ENCODE results near the gene OSBPL8. TPM values are rescaled to one million over a fixed set of nuclear protein-coding genes. Genes with fewer than 3 reads are reported as not detected.

Gene OSBPL8
- total RNA-seq, 2 donors from 2014 or later = 25.9 to 32.8 TPM

DNA sequence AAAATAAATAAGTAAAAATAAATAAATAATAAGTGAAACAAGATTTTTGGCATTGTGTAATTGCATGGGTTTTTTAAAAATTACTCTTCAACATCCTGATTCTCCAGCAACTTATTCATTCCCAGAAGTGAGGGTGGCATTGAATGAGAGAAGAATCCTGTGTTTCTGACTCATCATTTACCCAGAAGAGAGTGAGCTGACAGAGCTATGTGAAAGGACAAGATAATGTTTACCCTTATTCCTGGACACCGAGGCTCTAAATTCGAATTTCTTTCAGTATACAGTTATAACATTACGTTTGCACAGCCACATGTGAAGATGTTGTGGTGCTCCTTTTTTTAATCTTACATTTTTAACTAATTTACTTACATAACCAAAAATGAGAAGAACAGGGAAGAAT is 247.8 kb downstream of the OSBPL8 start:
- no peaks in the 10 kb centered on the region for H3K27me3 ChIP-seq
- TF ChIP-seq, protein P1, sequence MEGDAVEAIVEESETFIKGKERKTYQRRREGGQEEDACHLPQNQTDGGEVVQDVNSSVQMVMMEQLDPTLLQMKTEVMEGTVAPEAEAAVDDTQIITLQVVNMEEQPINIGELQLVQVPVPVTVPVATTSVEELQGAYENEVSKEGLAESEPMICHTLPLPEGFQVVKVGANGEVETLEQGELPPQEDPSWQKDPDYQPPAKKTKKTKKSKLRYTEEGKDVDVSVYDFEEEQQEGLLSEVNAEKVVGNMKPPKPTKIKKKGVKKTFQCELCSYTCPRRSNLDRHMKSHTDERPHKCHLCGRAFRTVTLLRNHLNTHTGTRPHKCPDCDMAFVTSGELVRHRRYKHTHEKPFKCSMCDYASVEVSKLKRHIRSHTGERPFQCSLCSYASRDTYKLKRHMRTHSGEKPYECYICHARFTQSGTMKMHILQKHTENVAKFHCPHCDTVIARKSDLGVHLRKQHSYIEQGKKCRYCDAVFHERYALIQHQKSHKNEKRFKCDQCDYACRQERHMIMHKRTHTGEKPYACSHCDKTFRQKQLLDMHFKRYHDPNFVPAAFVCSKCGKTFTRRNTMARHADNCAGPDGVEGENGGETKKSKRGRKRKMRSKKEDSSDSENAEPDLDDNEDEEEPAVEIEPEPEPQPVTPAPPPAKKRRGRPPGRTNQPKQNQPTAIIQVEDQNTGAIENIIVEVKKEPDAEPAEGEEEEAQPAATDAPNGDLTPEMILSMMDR (IDR thresholded peaks at IDR 0.05) = no peak
- no peak overlapping the region for H3K9ac ChIP-seq (ENCODE audit: low read depth in 2 of 2, low read length in 2 of 2)
- H3K36me3 ChIP-seq = no peaks in the 10 kb centered on the region
- H3K27ac ChIP-seq = no peak overlapping the region
- no peak overlapping the region for H3K4me3 ChIP-seq
- intact Hi-C loops (cut with DNase I) = no loop called here
- DNase-seq = no peak
- H3K9me3 ChIP-seq = no peaks in the 10 kb centered on the region
- no peaks in the 10 kb centered on the region for H3K4me1 ChIP-seq

DNA sequence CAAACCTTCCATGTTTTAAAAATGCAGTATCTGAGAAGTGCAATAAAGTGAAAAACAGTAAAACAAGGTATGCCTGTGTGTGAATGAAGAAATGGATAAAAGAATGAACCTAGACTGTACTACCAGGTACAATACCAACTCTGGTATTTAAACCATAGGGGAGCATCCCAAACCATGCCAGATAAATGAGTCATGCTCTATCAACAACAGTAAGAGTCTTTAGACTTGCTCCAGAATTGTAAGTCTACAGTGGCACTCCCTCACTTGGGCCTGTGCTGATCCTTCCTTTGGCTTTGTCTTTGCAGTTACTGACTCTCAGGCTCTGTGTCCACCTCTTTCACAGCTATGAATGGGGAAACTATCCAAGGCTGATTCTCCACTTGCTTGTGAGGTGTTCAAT is 249.5 kb downstream of the OSBPL8 start:
- Histone ChIP-seq H3K9ac (ENCODE audit: low read depth in 2 of 2, low read length in 2 of 2) (no peak overlapping the region), H3K27me3 (no peaks in the 10 kb centered on the region), H3K4me3 (no peak overlapping the region), H3K9me3 (no peaks in the 10 kb centered on the region), H3K4me1 (no peaks in the 10 kb centered on the region), H3K27ac (no peak overlapping the region), H3K36me3 (no peaks in the 10 kb centered on the region)
- TF ChIP-seq, protein P1 (IDR thresholded peaks at IDR 0.05) = no peak
- DNase-seq = no peak
- intact Hi-C loops (cut with DNase I) = no loop called here

DNA sequence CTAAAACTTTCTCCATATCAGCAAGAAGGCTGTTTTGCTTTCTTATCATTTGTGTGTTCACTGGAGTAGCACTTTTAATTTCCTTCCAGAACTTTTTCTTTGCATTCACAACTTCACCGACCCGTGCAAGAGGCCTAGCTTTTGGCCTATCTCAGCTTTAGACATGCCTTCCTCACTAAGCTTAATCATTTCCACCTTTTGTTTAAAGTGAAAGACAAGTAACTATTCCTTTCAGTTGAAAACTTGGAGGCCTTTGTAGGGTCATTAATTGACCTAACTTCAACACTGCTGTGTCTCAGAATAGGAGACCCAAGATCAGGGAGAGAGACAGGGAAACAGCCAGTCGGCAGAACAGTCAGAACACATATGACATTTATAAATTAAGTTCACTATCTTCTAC is 250.7 kb downstream of the OSBPL8 start:
- H3K36me3 ChIP-seq = no peaks in the 10 kb centered on the region
- intact Hi-C loops (cut with DNase I) = no loop called here
- no peak overlapping the region for H3K4me3 ChIP-seq
- H3K9me3 ChIP-seq = no peaks in the 10 kb centered on the region
- no peak overlapping the region for H3K27ac ChIP-seq
- no peak overlapping the region for H3K9ac ChIP-seq (ENCODE audit: low read depth in 2 of 2, low read length in 2 of 2)
- no peak for DNase-seq
- H3K27me3 ChIP-seq = no peaks in the 10 kb centered on the region
- TF ChIP-seq, protein P1 (IDR thresholded peaks at IDR 0.05) = no peak
- H3K4me1 ChIP-seq = no peaks in the 10 kb centered on the region

DNA sequence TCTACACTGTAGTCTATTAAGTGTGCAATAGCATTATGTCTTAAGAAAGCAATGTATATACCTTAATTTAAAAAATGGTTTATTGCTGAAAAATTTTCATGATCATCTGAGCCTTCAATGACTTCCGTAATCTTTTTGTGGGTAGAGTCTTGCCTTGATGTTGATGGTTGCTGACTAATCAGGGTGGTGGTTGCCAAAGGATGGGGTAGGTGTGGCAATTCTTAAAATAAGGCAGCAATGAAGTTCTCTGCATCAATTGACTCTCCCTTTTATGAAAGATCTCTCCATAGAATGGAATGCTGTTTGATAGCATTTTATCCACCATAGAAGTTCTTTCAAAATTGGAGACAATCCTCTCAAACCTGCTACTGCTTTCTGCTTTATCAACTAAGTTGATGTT is 252.5 kb downstream of the OSBPL8 start:
- no peaks in the 10 kb centered on the region for H3K36me3 ChIP-seq
- no peak overlapping the region for H3K9ac ChIP-seq (ENCODE audit: low read depth in 2 of 2, low read length in 2 of 2)
- no peak for DNase-seq
- TF ChIP-seq, protein P1 (IDR thresholded peaks at IDR 0.05) = no peak
- no peak overlapping the region for H3K27ac ChIP-seq
- H3K27me3 ChIP-seq = no peaks in the 10 kb centered on the region
- intact Hi-C loops (cut with DNase I) = no loop called here
- H3K9me3 ChIP-seq = no peaks in the 10 kb centered on the region
- H3K4me1 ChIP-seq = no peaks in the 10 kb centered on the region
- no peak overlapping the region for H3K4me3 ChIP-seq

DNA sequence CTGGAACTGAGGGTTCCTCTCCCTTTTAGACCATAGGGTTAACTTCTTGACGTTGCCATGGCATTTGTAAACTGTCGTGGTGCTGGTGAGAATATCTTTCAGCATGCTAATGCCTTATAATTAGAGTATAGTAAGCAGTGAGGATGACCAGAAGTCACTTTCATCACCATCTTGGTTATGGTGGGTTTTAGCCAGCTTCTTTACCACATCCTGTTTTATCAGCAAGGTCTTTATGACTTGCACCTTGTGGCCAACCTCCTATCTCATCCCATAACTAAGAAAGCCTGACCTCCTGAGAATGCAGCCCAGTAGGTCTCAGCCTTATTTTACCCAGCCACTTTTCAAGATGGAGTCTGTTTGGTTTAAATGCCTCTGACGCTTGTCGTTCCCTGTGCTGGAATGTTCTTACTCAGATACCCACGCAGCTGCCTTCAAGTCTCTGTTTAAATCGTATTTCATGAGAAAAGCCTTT is 255.5 kb downstream of the OSBPL8 start:
- intact Hi-C loops (cut with DNase I) = no loop called here

More for the DNA sequence above, 255.5 kb downstream of the OSBPL8 start:
- H3K27me3 ChIP-seq = no peaks in the 10 kb centered on the region
- no peaks in the 10 kb centered on the region for H3K36me3 ChIP-seq
- no peak for DNase-seq
- no peaks in the 10 kb centered on the region for H3K9me3 ChIP-seq
- H3K9ac ChIP-seq (ENCODE audit: low read depth in 2 of 2, low read length in 2 of 2) = no peak overlapping the region
- no peaks in the 10 kb centered on the region for H3K4me1 ChIP-seq
- no peak overlapping the region for H3K4me3 ChIP-seq
- TF ChIP-seq, protein P1 (IDR thresholded peaks at IDR 0.05) = no peak
- no peak overlapping the region for H3K27ac ChIP-seq

Data from colonic mucosa (tissue), 4 donors.